Endodermal cell (in vitro differentiated cells): ENCODE results near the gene EXOC3L2. TPM values are rescaled to one million over a fixed set of nuclear protein-coding genes. Genes with fewer than 3 reads are reported as not detected.

Experiments
- DNase-seq: peaks from one replicate; pipeline ENCODE4 v3.0.0-alpha.2; 2017
- H3K27ac ChIP-seq: 2 replicates; pipeline ENCODE4 v1.5.1; 2013; ENCODE audit warnings: mild to moderate bottlenecking, low read depth, low read length, moderate library complexity
- H3K27me3 ChIP-seq: 2 replicates; pipeline ENCODE4 v1.6.1; 2013; ENCODE audit warnings: mild to moderate bottlenecking, low read length, moderate library complexity; ENCODE audit not compliant: insufficient read depth, control insufficient read depth, poor library complexity, severe bottlenecking
- H3K36me3 ChIP-seq: 2 replicates; pipeline ENCODE4 v1.7.0; 2013; ENCODE audit warnings: mild to moderate bottlenecking, low read length, moderate library complexity; ENCODE audit not compliant: control insufficient read depth, insufficient read depth
- H3K4me1 ChIP-seq: one replicate; pipeline ENCODE4 v1.7.0; 2013; ENCODE audit warnings: low read length; ENCODE audit not compliant: control insufficient read depth, insufficient read depth
- H3K4me3 ChIP-seq: 2 replicates; pipeline ENCODE4 v1.5.1; 2013; ENCODE audit warnings: mild to moderate bottlenecking, low read length, moderate library complexity
- H3K9ac ChIP-seq: 2 replicates; pipeline ENCODE4 v1.6.1; 2013; ENCODE audit warnings: mild to moderate bottlenecking, low read length, moderate library complexity; ENCODE audit not compliant: poor library complexity, severe bottlenecking; ENCODE audit errors: extremely low read depth
- H3K9me3 ChIP-seq: 2 replicates; pipeline ENCODE4 v1.6.1; 2013; ENCODE audit warnings: mild to moderate bottlenecking, low read length, moderate library complexity; ENCODE audit not compliant: control insufficient read depth
- H3K27ac Mint-ChIP-seq: 2 replicates; pipeline ENCODE4 v1.8.0; 2020; ENCODE audit warnings: mixed read lengths
- H3K27me3 Mint-ChIP-seq: 2 replicates; pipeline ENCODE4 v1.8.0; 2021; ENCODE audit warnings: mild to moderate bottlenecking, mixed read lengths; ENCODE audit not compliant: insufficient read depth
- H3K36me3 Mint-ChIP-seq: 2 replicates; pipeline ENCODE4 v1.8.0; 2020; ENCODE audit warnings: low read depth, mixed read lengths
- H3K4me1 Mint-ChIP-seq: 2 replicates; pipeline ENCODE4 v1.8.0; 2020; ENCODE audit warnings: mixed read lengths
- H3K4me3 Mint-ChIP-seq: 2 replicates; pipeline ENCODE4 v1.8.0; 2020; ENCODE audit warnings: mild to moderate bottlenecking, moderate library complexity, mixed read lengths
- H3K9me3 Mint-ChIP-seq: 2 replicates; pipeline ENCODE4 v1.8.0; 2020; ENCODE audit warnings: mild to moderate bottlenecking, mixed read lengths
- CTCF ChIP-seq: fragments of 200-600 bp; sonication (generic); conservative IDR thresholded peaks from 2 replicates; pipeline ENCODE4 v1.5.0; 2021; ENCODE audit warnings: antibody characterized with exemption, mild to moderate bottlenecking
- WGBS, 2 experiments: methylation state at CpG; one replicate each; pipeline versions ENCODE4 v1.1.5 to v1.1.7; 2013; ENCODE audit warnings: missing lambda C conversion rate in 2 of 2, mixed read lengths in 1 of 2; ENCODE audit not compliant: insufficient coverage in 1 of 2, insufficient read length in 1 of 2; 5-methylcytosine and 5-hydroxymethylcytosine counted together
- total RNA-seq, 2 donors: library from RNA; stranded (reverse); fragmentation: NEBNext Ultra II Directional in 1 of 2; extraction: Animal tissue kit (Norgen Biotek cat#: 25700) in 1 of 2; gene quantifications; 2 replicates in 1 of 2; 3 replicates in 1 of 2; pipeline ENCODE4 v1.2.1, GENCODE V29; 2021

EXOC3L2 gene
- total RNA-seq, 2 donors from 2014 or later: 0.11 TPM; not detected in 1

GRCh38 chr19:45163751-45164460 lies 81.3 kb downstream of the EXOC3L2 start:
- no peak overlapping the region for H3K27ac Mint-ChIP-seq
- H3K4me3 ChIP-seq: no peak overlapping the region
- WGBS, 2 experiments: 90 to 92% methylated on average over 2 to 15 of the region's 15 CpGs
- H3K4me3 Mint-ChIP-seq: no peak overlapping the region
- H3K36me3 ChIP-seq: no peaks in the 10 kb centered on the region
- no peaks in the 10 kb centered on the region for H3K9me3 Mint-ChIP-seq
- peaks cover 7% of the 10 kb centered on the region for H3K27me3 Mint-ChIP-seq
- no peaks in the 10 kb centered on the region for H3K4me1 ChIP-seq
- DNase-seq: no peak
- H3K4me1 Mint-ChIP-seq: peaks cover 2% of the 10 kb centered on the region
- no peaks in the 10 kb centered on the region for H3K36me3 Mint-ChIP-seq
- TF ChIP-seq CTCF: no peak
- H3K27me3 ChIP-seq: no peaks in the 10 kb centered on the region
- no peak overlapping the region for H3K9ac ChIP-seq
- H3K27ac ChIP-seq: no peak overlapping the region
- H3K9me3 ChIP-seq: no peaks in the 10 kb centered on the region

- WGBS, 2 experiments: 91 to 100% methylated on average over 2 to 17 of the region's 17 CpGs
- no peaks in the 10 kb centered on the region for H3K9me3 ChIP-seq
- no peak overlapping the region for H3K27ac Mint-ChIP-seq
- no peaks in the 10 kb centered on the region for H3K27me3 ChIP-seq
- no peaks in the 10 kb centered on the region for H3K9me3 Mint-ChIP-seq
- DNase-seq: no peak
- peaks cover 8% of the 10 kb centered on the region for H3K27me3 Mint-ChIP-seq
- H3K9ac ChIP-seq: no peak overlapping the region
- TF ChIP-seq CTCF: no peak
- H3K27ac ChIP-seq: no peak overlapping the region
- no peaks in the 10 kb centered on the region for H3K4me1 ChIP-seq
- no peaks in the 10 kb centered on the region for H3K36me3 ChIP-seq
- no peak overlapping the region for H3K4me3 Mint-ChIP-seq
- no peaks in the 10 kb centered on the region for H3K36me3 Mint-ChIP-seq
- H3K4me1 Mint-ChIP-seq: peaks cover 2% of the 10 kb centered on the region
- H3K4me3 ChIP-seq: no peak overlapping the region
Measured at GRCh38 chr19:45163156-45163555, 82.1 kb downstream of the EXOC3L2 start.

DNA sequence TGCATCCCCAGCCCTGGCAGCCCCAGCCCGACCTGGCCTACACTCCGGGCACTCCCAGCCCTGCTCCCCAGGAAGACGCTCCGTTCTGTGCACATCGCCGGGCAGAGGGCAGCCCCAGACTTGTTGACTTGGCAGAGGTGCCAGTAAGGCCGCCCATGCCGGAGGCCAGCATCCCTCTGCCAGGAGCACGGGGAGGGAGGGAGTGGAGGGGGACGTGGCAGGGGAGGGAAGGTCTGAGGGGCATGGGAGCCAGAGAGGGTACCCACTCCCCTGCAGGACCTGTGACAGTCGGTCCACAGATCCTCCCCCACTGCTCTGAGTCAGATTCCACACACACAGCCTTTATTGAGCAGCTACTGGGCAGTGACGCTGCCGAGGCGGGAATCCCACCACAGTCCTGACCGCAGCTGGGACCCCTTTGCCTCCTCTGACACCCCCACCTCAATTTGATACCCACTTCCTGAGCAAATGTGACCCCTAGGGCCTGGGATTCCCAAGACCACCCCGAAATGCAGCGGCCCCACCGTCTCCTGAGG lies 82.5 kb downstream of the EXOC3L2 start:
- peaks cover 10% of the 10 kb centered on the region for H3K27me3 Mint-ChIP-seq
- H3K9ac ChIP-seq: no peak overlapping the region
- H3K4me1 ChIP-seq: no peaks in the 10 kb centered on the region
- no peaks in the 10 kb centered on the region for H3K9me3 ChIP-seq
- no peak for TF ChIP-seq CTCF
- no peaks in the 10 kb centered on the region for H3K9me3 Mint-ChIP-seq
- no peaks in the 10 kb centered on the region for H3K36me3 ChIP-seq
- 93 to 100% methylated on average over 4 to 18 of the region's 18 CpGs for WGBS, 2 experiments
- no peak overlapping the region for H3K27ac ChIP-seq
- no peak overlapping the region for H3K4me3 Mint-ChIP-seq
- H3K36me3 Mint-ChIP-seq: no peaks in the 10 kb centered on the region
- H3K27me3 ChIP-seq: no peaks in the 10 kb centered on the region
- no peak overlapping the region for H3K4me3 ChIP-seq
- H3K4me1 Mint-ChIP-seq: peaks cover 2% of the 10 kb centered on the region
- no peak for DNase-seq
- H3K27ac Mint-ChIP-seq: no peak overlapping the region

Other genes starting within 250 kb of the EXOC3L2 start
- 10 to 100 TPM in 1 of 2 donors, 1 to 10 TPM in 1; 9.5 to 14.5 TPM for gene RELB, start 243.9 kb downstream of the EXOC3L2 start, total RNA-seq
- 10 to 100 TPM; 67.1 to 90.3 TPM for gene CLASRP, start 206.4 kb downstream of the EXOC3L2 start, total RNA-seq
- 1 to 10 TPM; 2.1 to 8.5 TPM for gene ZNF296, start 168.9 kb downstream of the EXOC3L2 start, total RNA-seq
- gene GEMIN7, start 166.1 kb downstream of the EXOC3L2 start, total RNA-seq: 10 to 100 TPM; 56.3 to 56.6 TPM
- gene PPP1R37, start 152.2 kb downstream of the EXOC3L2 start, total RNA-seq: 10 to 100 TPM; 23.6 to 32.5 TPM
- gene NKPD1, start 84.4 kb downstream of the EXOC3L2 start, total RNA-seq: under 1 TPM; 0.15 to 0.22 TPM
- gene TRAPPC6A, start 67.2 kb downstream of the EXOC3L2 start, total RNA-seq: 10 to 100 TPM; 56.6 to 79.1 TPM
- 10 to 100 TPM in 1 of 2 donors, 1 to 10 TPM in 1; 9.4 to 11.3 TPM for gene BLOC1S3, start 66.6 kb downstream of the EXOC3L2 start, total RNA-seq
- 10 to 100 TPM; 74.6 to 90.6 TPM for gene MARK4, start 5.9 kb upstream of the EXOC3L2 start, total RNA-seq
- gene CKM, start 77.5 kb upstream of the EXOC3L2 start, total RNA-seq: 1 to 10 TPM; 2.7 to 3.7 TPM
- 1 to 10 TPM; 3.6 to 4.8 TPM for gene KLC3, start 95.3 kb upstream of the EXOC3L2 start, total RNA-seq
- gene ERCC2, start 125.2 kb upstream of the EXOC3L2 start, total RNA-seq: 100 to 1,000 TPM in 1 of 2 donors, 10 to 100 TPM in 1; 87.9 to 105 TPM
- gene PPP1R13L, start 159.7 kb upstream of the EXOC3L2 start, total RNA-seq: 10 to 100 TPM; 17.9 to 26.4 TPM
- 10 to 100 TPM; 13.2 to 16.0 TPM for gene POLR1G, start 161.2 kb upstream of the EXOC3L2 start, total RNA-seq
- gene ERCC1, start 178.5 kb upstream of the EXOC3L2 start, total RNA-seq: 10 to 100 TPM; 53.5 to 63.6 TPM
- 1 to 10 TPM; 1.6 to 3.0 TPM for gene FOSB, start 222.6 kb upstream of the EXOC3L2 start, total RNA-seq